CD8-positive, alpha-beta memory T cell (primary cell): ENCODE results near the gene PRKG1. TPM values are rescaled to one million over a fixed set of nuclear protein-coding genes. Genes with fewer than 3 reads are reported as not detected.

Source experiments
- CTCF ChIA-PET: fragments of 350-600 bp; sonication (Branson Sonifier 250); formaldehyde crosslinking; loops from one replicate; lab custom pipeline; 2021; ENCODE audit warnings: antibody characterized with exemption; lab: Charles Lee
- POLR2A ChIA-PET: fragments of 350-600 bp; sonication (Branson Sonifier 250); formaldehyde crosslinking; loops from one replicate; lab custom pipeline; 2021; ENCODE audit warnings: antibody characterized with exemption; lab: Charles Lee
- DNase-seq, 5 donors: peaks; one replicate each; pipeline versions ENCODE4 v3.0.0 to v3.0.0-alpha.2; 2020 to 2022; ENCODE audit warnings: mixed read lengths in 1 of 5
- H3K27ac ChIP-seq: one replicate; pipeline ENCODE4 v1.7.0; 2013; ENCODE audit warnings: low read depth, mild to moderate bottlenecking, low read length, moderate library complexity
- H3K27me3 ChIP-seq: 2 replicates; pipeline ENCODE4 v1.7.0; 2013; ENCODE audit warnings: low read length, mild to moderate bottlenecking; ENCODE audit not compliant: insufficient read depth, poor library complexity, severe bottlenecking
- H3K36me3 ChIP-seq: 2 replicates; pipeline ENCODE4 v1.7.0; 2013; ENCODE audit warnings: mild to moderate bottlenecking, low read length, moderate library complexity; ENCODE audit not compliant: insufficient read depth
- H3K4me1 ChIP-seq: 2 replicates; pipeline ENCODE4 v1.7.0; 2013; ENCODE audit warnings: mild to moderate bottlenecking, low read length, moderate library complexity; ENCODE audit not compliant: insufficient read depth
- H3K4me3 ChIP-seq: 2 replicates; pipeline ENCODE4 v1.7.0; 2013; ENCODE audit warnings: mild to moderate bottlenecking, low read length
- H3K9me3 ChIP-seq: 2 replicates; pipeline ENCODE4 v1.7.0; 2013; ENCODE audit warnings: mild to moderate bottlenecking, low read length
- H3K27ac Mint-ChIP-seq, 8 donors: one replicate each; pipeline ENCODE4 v1.8.0; 2020 to 2021; ENCODE audit warnings: mixed read lengths in 8 of 8, mild to moderate bottlenecking in 6 of 8, inconsistent platforms in 3 of 8, moderate library complexity in 3 of 8
- H3K27me3 Mint-ChIP-seq, 2 donors: one replicate each; pipeline ENCODE4 v1.8.0; 2020 to 2021; ENCODE audit warnings: mixed read lengths in 2 of 2, mild to moderate bottlenecking in 1 of 2, moderate library complexity in 1 of 2
- H3K36me3 Mint-ChIP-seq, 3 donors: one replicate each; pipeline ENCODE4 v1.8.0; 2020 to 2021; ENCODE audit warnings: mixed read lengths in 3 of 3, inconsistent platforms in 1 of 3, mild to moderate bottlenecking in 1 of 3
- H3K4me1 Mint-ChIP-seq, 3 donors: one replicate each; pipeline ENCODE4 v1.8.0; 2020 to 2021; ENCODE audit warnings: mixed read lengths in 3 of 3, inconsistent platforms in 1 of 3, mild to moderate bottlenecking in 1 of 3
- H3K4me3 Mint-ChIP-seq, 7 donors: one replicate each; pipeline ENCODE4 v1.8.0; 2020 to 2021; ENCODE audit warnings: mixed read lengths in 7 of 7, mild to moderate bottlenecking in 6 of 7, moderate library complexity in 4 of 7, inconsistent platforms in 2 of 7
- H3K9me3 Mint-ChIP-seq, 5 donors: one replicate each; pipeline ENCODE4 v1.8.0; 2020 to 2022; ENCODE audit warnings: mixed read lengths in 5 of 5, mild to moderate bottlenecking in 3 of 5, moderate library complexity in 2 of 5, inconsistent platforms in 1 of 5
- polyA plus RNA-seq: library from polyadenylated mRNA; unstranded; fragments of 300-500 nt; fragmentation: Illumina TruSeq; gene quantifications from one replicate; pipeline ENCODE4 v1.2.3, GENCODE V29; 2021
- total RNA-seq, 2 experiments: library from RNA; stranded (reverse); gene quantifications; one replicate each; pipeline ENCODE4 v1.2.3, GENCODE V29; 2021

PRKG1 gene
- total and polyA plus RNA-seq, 3 experiments from 2014 or later, result not detected

- Histone ChIP-seq H3K27me3 (no peaks in the 10 kb centered on the region), H3K27ac (no peak overlapping the region), H3K4me3 (no peak overlapping the region), H3K4me1 (no peaks in the 10 kb centered on the region), H3K9me3 (no peaks in the 10 kb centered on the region), H3K36me3 (no peaks in the 10 kb centered on the region)
- Mint-ChIP-seq H3K36me3 (no peaks in the 10 kb centered on the region), H3K27me3 (peaks cover 0 to 2% of the 10 kb centered on the region in 2 donors), H3K4me3 (no peak overlapping the region), H3K9me3 (peaks cover 0 to 9% (median 0%) of the 10 kb centered on the region in 5 donors), H3K4me1 (no peaks in the 10 kb centered on the region), H3K27ac (no peak overlapping the region)
- no peak for DNase-seq
- ChIA-PET CTCF (no interaction called here), POLR2A (no interaction called here)
These were observed 215.2 kb downstream of the PRKG1 start for GRCh38 chr10:51289519-51289918.

GRCh38 chr10:51291961-51292360 is 217.7 kb downstream of the PRKG1 start:
- Mint-ChIP-seq H3K27ac (no peak overlapping the region), H3K9me3 (peaks cover 0 to 7% (median 0%) of the 10 kb centered on the region in 5 donors), H3K4me1 (no peaks in the 10 kb centered on the region), H3K27me3 (peaks cover 0 to 2% of the 10 kb centered on the region in 2 donors), H3K4me3 (no peak overlapping the region), H3K36me3 (no peaks in the 10 kb centered on the region)
- H3K4me1 ChIP-seq, result no peaks in the 10 kb centered on the region
- CTCF ChIA-PET, result no interaction called here
- no peak for DNase-seq
- no peaks in the 10 kb centered on the region for H3K36me3 ChIP-seq
- no peak overlapping the region for H3K4me3 ChIP-seq
- POLR2A ChIA-PET, result no interaction called here
- H3K27me3 ChIP-seq, result no peaks in the 10 kb centered on the region
- no peak overlapping the region for H3K27ac ChIP-seq
- no peaks in the 10 kb centered on the region for H3K9me3 ChIP-seq

- no peaks in the 10 kb centered on the region for H3K27me3 ChIP-seq
- Mint-ChIP-seq H3K4me1 (no peaks in the 10 kb centered on the region), H3K9me3 (peaks cover 0 to 6% (median 0%) of the 10 kb centered on the region in 5 donors), H3K27ac (no peak overlapping the region), H3K4me3 (no peak overlapping the region), H3K27me3 (no peaks in the 10 kb centered on the region), H3K36me3 (no peaks in the 10 kb centered on the region)
- POLR2A ChIA-PET, result no interaction called here
- no peaks in the 10 kb centered on the region for H3K4me1 ChIP-seq
- H3K9me3 ChIP-seq, result no peaks in the 10 kb centered on the region
- H3K27ac ChIP-seq, result no peak overlapping the region
- CTCF ChIA-PET, result interaction anchor here (1.1 kb wide), 1 partner anchor 91 kb away, joined by 3 read pairs; no protein-coding TSS in a partner anchor
- DNase-seq, result no peak
- H3K36me3 ChIP-seq, result no peaks in the 10 kb centered on the region
- H3K4me3 ChIP-seq, result no peak overlapping the region
These were observed 223.2 kb downstream of the PRKG1 start for GRCh38 chr10:51297438-51297837.

- Histone ChIP-seq H3K4me3 (no peak overlapping the region), H3K4me1 (no peaks in the 10 kb centered on the region), H3K27ac (no peak overlapping the region), H3K9me3 (no peaks in the 10 kb centered on the region), H3K36me3 (no peaks in the 10 kb centered on the region), H3K27me3 (no peaks in the 10 kb centered on the region)
- no peaks in the 10 kb centered on the region for H3K36me3 Mint-ChIP-seq
- ChIA-PET CTCF (no interaction called here), POLR2A (no interaction called here)
- no peak overlapping the region for H3K4me3 Mint-ChIP-seq
- H3K4me1 Mint-ChIP-seq, result no peaks in the 10 kb centered on the region
- no peak for DNase-seq
- H3K27ac Mint-ChIP-seq, result no peak overlapping the region
- peaks cover 0 to 4% (median 0%) of the 10 kb centered on the region in 5 donors for H3K9me3 Mint-ChIP-seq
- H3K27me3 Mint-ChIP-seq, result no peaks in the 10 kb centered on the region
These were observed 226.5 kb downstream of the PRKG1 start for GRCh38 chr10:51300617-51301304.

- H3K27me3 Mint-ChIP-seq, result no peaks in the 10 kb centered on the region
- Histone ChIP-seq H3K36me3 (no peaks in the 10 kb centered on the region), H3K4me3 (no peak overlapping the region), H3K27ac (no peak overlapping the region), H3K4me1 (no peaks in the 10 kb centered on the region), H3K9me3 (no peaks in the 10 kb centered on the region), H3K27me3 (no peaks in the 10 kb centered on the region)
- no peaks in the 10 kb centered on the region for H3K36me3 Mint-ChIP-seq
- peaks cover 0 to 4% (median 0%) of the 10 kb centered on the region in 5 donors for H3K9me3 Mint-ChIP-seq
- ChIA-PET POLR2A (no interaction called here), CTCF (no interaction called here)
- no peaks in the 10 kb centered on the region for H3K4me1 Mint-ChIP-seq
- DNase-seq, result no peak
- no peak overlapping the region for H3K4me3 Mint-ChIP-seq
- no peak overlapping the region for H3K27ac Mint-ChIP-seq
These were observed 227.4 kb downstream of the PRKG1 start for GRCh38 chr10:51301644-51302043.

- H3K9me3 Mint-ChIP-seq, result peaks cover 0 to 4% (median 0%) of the 10 kb centered on the region in 5 donors
- H3K4me1 ChIP-seq, result no peaks in the 10 kb centered on the region
- no peaks in the 10 kb centered on the region for H3K9me3 ChIP-seq
- H3K27me3 ChIP-seq, result no peaks in the 10 kb centered on the region
- ChIA-PET CTCF (no interaction called here), POLR2A (no interaction called here)
- H3K27ac ChIP-seq, result no peak overlapping the region
- H3K4me1 Mint-ChIP-seq, result no peaks in the 10 kb centered on the region
- H3K36me3 Mint-ChIP-seq, result no peaks in the 10 kb centered on the region
- no peak overlapping the region for H3K4me3 ChIP-seq
- no peak for DNase-seq
- H3K27me3 Mint-ChIP-seq, result no peaks in the 10 kb centered on the region
- no peak overlapping the region for H3K4me3 Mint-ChIP-seq
- H3K27ac Mint-ChIP-seq, result no peak overlapping the region
- H3K36me3 ChIP-seq, result no peaks in the 10 kb centered on the region
These were observed 228.0 kb downstream of the PRKG1 start for GRCh38 chr10:51302316-51302715.

GRCh38 chr10:51308116-51308515 is 233.8 kb downstream of the PRKG1 start:
- Mint-ChIP-seq H3K36me3 (peaks cover 0 to 4% (median 0%) of the 10 kb centered on the region in 3 donors), H3K4me3 (no peak overlapping the region), H3K27ac (no peak overlapping the region), H3K4me1 (no peaks in the 10 kb centered on the region), H3K9me3 (peaks cover 0 to 2% (median 0%) of the 10 kb centered on the region in 5 donors), H3K27me3 (no peaks in the 10 kb centered on the region)
- POLR2A ChIA-PET, result interaction anchor here (0.5 kb wide), 1 partner anchor 383 kb away, joined by 3 read pairs; no protein-coding TSS in a partner anchor
- Histone ChIP-seq H3K36me3 (no peaks in the 10 kb centered on the region), H3K4me3 (no peak overlapping the region), H3K27me3 (no peaks in the 10 kb centered on the region), H3K27ac (no peak overlapping the region), H3K4me1 (no peaks in the 10 kb centered on the region), H3K9me3 (no peaks in the 10 kb centered on the region)
- no peak for DNase-seq
- CTCF ChIA-PET, result no interaction called here

- no peak overlapping the region for H3K27ac ChIP-seq
- no peaks in the 10 kb centered on the region for H3K4me1 ChIP-seq
- Mint-ChIP-seq H3K4me1 (no peaks in the 10 kb centered on the region), H3K27ac (no peak overlapping the region), H3K27me3 (no peaks in the 10 kb centered on the region), H3K36me3 (peaks cover 0 to 4% (median 0%) of the 10 kb centered on the region in 3 donors), H3K9me3 (no peaks in the 10 kb centered on the region), H3K4me3 (no peak overlapping the region)
- no peak overlapping the region for H3K4me3 ChIP-seq
- H3K36me3 ChIP-seq, result no peaks in the 10 kb centered on the region
- ChIA-PET POLR2A (no interaction called here), CTCF (no interaction called here)
- DNase-seq, result no peak
- H3K27me3 ChIP-seq, result no peaks in the 10 kb centered on the region
- H3K9me3 ChIP-seq, result no peaks in the 10 kb centered on the region
These were observed 236.9 kb downstream of the PRKG1 start for GRCh38 chr10:51311228-51311627.
